HG03558 (cell line): ENCODE measurements around the gene PTPN18.
"Not testable (repeated sequence)": the region's sequence is repeated elsewhere in the genome, so short reads cannot be mapped to it uniquely, and the experiment has no call there.

ENCODE experiments used
- ATAC-seq: cut with Tn5 transposase; IDR thresholded peaks from one replicate; pipeline ENCODE4 v1.9.1; 2021; ENCODE audit warnings: moderate number of reproducible peaks; ENCODE audit not compliant: unreplicated experiment; ENCODE audit errors: extremely low read depth

PTPN18 gene

DNA sequence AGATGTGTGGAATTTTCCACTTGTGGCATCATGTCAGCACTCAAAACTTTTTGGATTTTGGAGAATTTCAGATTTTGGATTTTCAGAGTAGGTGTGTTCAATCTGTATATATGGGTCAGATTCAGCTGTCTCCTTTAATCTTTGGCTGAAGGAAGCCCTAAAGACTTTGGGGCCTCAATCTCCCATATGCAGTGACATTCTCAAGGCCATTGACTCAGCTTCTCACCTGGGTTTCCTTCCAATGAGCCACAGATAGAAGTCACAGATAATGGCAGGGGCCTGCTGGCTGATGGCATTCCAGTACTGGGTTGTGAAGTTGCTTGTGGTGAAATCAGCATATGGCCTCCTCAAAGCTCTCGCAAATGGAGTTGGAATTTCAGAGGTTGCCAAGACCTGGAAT lies 63.0 kb downstream of the PTPN18 start:
- ATAC-seq: not testable (repeated sequence)
